Measurements from ENCODE around the gene BIN2.

The BIN2 gene

GRCh38 chr12:51254536-51254935, 69.4 kb downstream of the BIN2 start:
- DNase-seq (ENCODE audit: low spot score), result no peak

DNA sequence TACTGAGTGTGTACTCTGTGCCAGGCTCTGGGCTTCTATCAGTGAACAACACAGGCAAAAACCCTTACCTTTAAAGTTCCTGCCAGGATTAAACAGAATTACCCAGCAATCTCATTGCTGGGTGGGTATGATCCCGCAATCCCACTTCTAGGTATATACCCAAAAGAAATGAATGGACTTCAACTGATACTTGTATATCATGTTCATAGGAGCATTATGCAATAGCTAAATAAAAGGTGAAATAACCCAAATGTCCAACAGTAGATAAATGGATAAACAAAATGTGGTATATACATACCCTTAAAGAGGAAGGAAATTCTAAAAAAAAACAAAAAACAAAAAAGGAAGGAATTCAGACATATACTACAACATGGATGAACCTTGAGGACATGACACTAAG, 70.7 kb downstream of the BIN2 start:
- no peak for DNase-seq (ENCODE audit: low spot score)

- DNase-seq (ENCODE audit: low spot score), result no peak
These were observed 76.3 kb downstream of the BIN2 start for GRCh38 chr12:51247523-51248206.

DNA sequence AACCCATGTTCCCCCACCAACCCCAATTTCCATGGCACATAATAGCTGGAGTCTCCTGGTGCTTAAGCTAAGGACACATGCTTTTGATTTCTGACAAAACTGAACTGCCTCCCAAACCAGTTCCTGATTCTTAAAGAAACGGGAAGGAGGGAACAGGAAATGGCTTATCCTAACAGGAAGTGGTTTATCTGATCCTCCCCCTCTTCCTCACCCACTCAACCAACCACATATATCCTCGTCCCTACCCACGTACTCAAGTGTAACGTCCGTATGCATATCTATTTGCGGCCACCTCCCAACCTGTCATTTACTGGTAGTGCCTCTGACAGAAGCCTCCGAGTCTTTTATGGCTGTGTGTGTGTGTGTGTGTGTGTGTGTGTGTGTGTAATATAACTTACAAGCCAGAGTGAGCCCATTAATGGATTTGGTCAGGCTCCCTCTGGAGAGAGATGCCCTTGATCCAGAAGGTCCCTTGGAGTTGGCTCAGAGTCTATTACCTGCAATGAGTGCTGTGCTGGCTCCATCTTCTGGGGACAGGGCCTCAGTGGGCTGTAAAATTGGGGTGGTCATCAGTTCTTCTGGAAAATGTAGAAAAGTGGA, 77.6 kb downstream of the BIN2 start:
- DNase-seq (ENCODE audit: low spot score), result peak; percentile 57

- no peak for DNase-seq (ENCODE audit: low spot score)
These were observed 78.3 kb downstream of the BIN2 start for GRCh38 chr12:51245476-51246253.

- DNase-seq (ENCODE audit: low spot score), result no peak
These were observed 79.7 kb downstream of the BIN2 start for GRCh38 chr12:51244269-51244668.

GRCh38 chr12:51242876-51243275, 81.1 kb downstream of the BIN2 start:
- no peak for DNase-seq (ENCODE audit: low spot score)

DNA sequence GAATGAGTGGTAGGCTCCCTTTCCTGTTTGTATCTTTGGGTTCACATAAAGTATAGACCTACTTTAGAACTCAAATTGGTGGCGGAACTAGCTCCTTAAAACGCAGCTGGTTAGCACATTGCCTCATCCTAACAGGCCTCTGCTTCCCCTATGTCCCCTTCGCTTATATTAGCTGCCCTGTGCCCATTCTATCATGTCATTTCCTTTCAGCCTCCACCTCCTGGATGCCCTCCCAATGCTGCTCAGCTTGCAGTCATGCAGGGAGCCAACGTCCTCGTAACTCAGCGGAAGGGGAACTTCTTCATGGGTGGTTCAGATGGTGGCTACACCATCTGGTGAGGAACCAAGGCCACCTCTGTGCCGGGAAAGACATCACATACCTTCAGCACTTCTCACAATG, 81.9 kb downstream of the BIN2 start:
- no peak for DNase-seq (ENCODE audit: low spot score)

DNA sequence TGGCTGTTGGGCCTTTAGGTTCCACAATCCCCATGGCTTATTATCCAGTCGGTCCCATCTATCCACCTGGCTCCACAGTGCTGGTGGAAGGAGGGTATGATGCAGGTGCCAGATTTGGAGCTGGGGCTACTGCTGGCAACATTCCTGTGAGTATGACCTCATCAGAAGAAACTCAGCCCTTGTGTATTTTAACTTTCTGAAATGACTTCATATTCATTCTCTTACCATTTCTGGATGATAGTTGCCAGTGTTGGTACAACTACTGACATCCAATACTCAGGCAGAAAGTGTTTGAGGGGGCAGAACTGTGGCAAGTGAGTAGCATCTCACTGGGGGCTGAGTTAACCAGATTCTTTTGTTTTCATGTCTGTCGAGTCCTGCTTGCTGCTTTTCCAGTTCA, 83.0 kb downstream of the BIN2 start:
- DNase-seq (ENCODE audit: low spot score), result no peak

GRCh38 chr12:51238510-51239334, 85.3 kb downstream of the BIN2 start, which contains the start of gene DAZAP2:
Gene DAZAP2, plus strand, starts transcription at chr12:51238826. Its CDS starts 82 bp downstream, at chr12:51238908.
- peak; percentile 99 for DNase-seq (ENCODE audit: low spot score)

GRCh38 chr12:51238037-51238509, 85.9 kb downstream of the BIN2 start:
- no peak for DNase-seq (ENCODE audit: low spot score)

DNA sequence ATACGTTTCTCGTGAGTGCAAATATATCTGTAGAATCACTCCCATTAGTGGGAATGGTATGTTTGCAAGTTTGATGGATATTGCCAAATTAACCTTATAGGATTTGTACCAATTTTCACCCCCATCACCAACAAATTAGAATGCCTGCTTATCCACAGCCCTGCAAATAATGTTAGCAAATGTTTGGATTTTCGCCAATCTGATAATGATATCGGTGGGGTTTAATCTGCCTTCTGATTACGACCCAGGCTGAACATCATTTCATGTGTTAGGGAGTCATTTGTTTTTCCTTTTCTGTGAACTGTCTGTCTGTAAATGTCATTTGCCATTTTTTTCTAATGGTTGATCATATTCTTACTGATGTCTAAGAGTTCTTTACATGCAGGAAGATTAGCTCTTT, 89.4 kb downstream of the BIN2 start:
- DNase-seq (ENCODE audit: low spot score), result no peak

DNA sequence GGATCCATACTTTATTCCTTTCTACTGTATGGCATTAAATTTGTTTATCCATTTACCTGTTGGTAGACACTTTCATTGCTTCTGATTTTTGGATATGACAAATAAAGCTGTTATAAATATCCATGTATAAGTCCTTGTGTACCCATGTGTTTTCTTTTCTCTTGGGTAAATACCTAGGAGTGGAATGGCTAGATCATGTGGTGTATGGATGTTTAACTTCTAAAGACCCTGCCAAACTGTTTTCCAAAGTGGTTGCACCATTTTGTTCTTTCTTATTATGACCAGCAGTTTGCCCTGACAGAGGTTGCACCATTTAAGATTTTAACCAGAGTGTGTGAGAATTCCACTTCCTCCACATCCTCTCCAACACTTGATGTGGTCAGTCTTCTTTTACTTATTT, 91.3 kb downstream of the BIN2 start:
- DNase-seq (ENCODE audit: low spot score), result no peak

Data from GM03348 (cell line).